IPS-15b (cell line): ENCODE data around the gene PLCZ1.
"Not testable (repeated sequence)": the region's sequence is repeated elsewhere in the genome, so short reads cannot be mapped to it uniquely, and the experiment has no call there.

ENCODE experiments used
- H3K27me3 ChIP-seq: one replicate; pipeline ENCODE4 v1.6.1; 2013; ENCODE audit warnings: low read length; ENCODE audit not compliant: control insufficient read depth, insufficient read depth
- H3K36me3 ChIP-seq: one replicate; pipeline ENCODE4 v1.6.1; 2013; ENCODE audit warnings: low read length; ENCODE audit not compliant: control insufficient read depth, insufficient read depth
- H3K4me1 ChIP-seq: one replicate; pipeline ENCODE4 v1.6.1; 2013; ENCODE audit warnings: mild to moderate bottlenecking, low read length; ENCODE audit not compliant: control insufficient read depth, insufficient read depth
- H3K4me3 ChIP-seq: one replicate; pipeline ENCODE4 v1.5.1; 2013; ENCODE audit warnings: low read depth, low read length
- H3K9ac ChIP-seq: one replicate; pipeline ENCODE4 v1.6.1; 2013; ENCODE audit warnings: low read depth, mild to moderate bottlenecking, low read length
- H3K9me3 ChIP-seq: one replicate; pipeline ENCODE4 v1.6.1; 2013; ENCODE audit warnings: mild to moderate bottlenecking, low read length; ENCODE audit not compliant: control insufficient read depth, insufficient read depth

Gene PLCZ1

DNA sequence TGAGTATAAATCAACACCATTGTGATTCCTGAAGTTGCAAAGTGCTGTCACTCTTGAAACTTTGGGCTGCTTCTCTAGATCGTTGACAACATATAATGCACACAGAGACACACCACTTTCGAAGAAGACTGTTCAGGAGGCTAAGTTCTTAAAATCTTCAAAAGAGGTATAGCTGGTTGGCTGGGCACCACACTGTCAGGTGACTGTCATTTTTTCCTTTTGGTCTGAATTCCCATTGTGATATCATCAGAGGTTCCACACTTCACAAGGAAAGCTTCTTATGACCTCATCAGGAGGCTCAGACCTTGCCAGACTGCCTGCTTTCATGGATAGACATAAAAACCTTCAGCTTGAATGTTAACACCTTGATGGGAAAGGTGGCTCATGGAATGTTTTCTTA lies at the start of gene PLCZ1, which contains the start of gene CAPZA3:
Gene PLCZ1, minus strand, starts transcription at position 194 of the 400 bp plus-strand sequence. CDS start 641 bp downstream, outside the sequence.
Gene CAPZA3, plus strand, starts transcription at position 301 of the 400 bp plus-strand sequence. CDS start 150 bp downstream, outside the sequence.
- Histone ChIP-seq H3K36me3 (no peaks in the 10 kb centered on the region), H3K9ac (no peak within 1 kb of the TSS), H3K4me1 (no peaks in the 10 kb centered on the region), H3K9me3 (no peaks in the 10 kb centered on the region), H3K4me3 (no peak within 1 kb of the TSS), H3K27me3 (no peaks in the 10 kb centered on the region)

GRCh38 chr12:18785465-18785864 lies 47.7 kb upstream of the PLCZ1 start:
- not testable (repeated sequence) for H3K4me3 ChIP-seq, H3K27me3 ChIP-seq, H3K9me3 ChIP-seq, H3K9ac ChIP-seq, H3K36me3 ChIP-seq, H3K4me1 ChIP-seq

- Histone ChIP-seq H3K4me3 (no peak overlapping the region), H3K27me3 (no peaks in the 10 kb centered on the region), H3K9ac (no peak overlapping the region), H3K4me1 (no peaks in the 10 kb centered on the region), H3K36me3 (no peaks in the 10 kb centered on the region), H3K9me3 (no peaks in the 10 kb centered on the region)
These were observed 45.0 kb upstream of the PLCZ1 start for GRCh38 chr12:18782827-18783226.

GRCh38 chr12:18766479-18766878 lies 28.7 kb upstream of the PLCZ1 start:
- not testable (repeated sequence) for H3K9me3 ChIP-seq, H3K36me3 ChIP-seq, H3K27me3 ChIP-seq, H3K4me1 ChIP-seq, H3K9ac ChIP-seq, H3K4me3 ChIP-seq

GRCh38 chr12:18755341-18755740 lies 17.5 kb upstream of the PLCZ1 start:
- Histone ChIP-seq H3K9ac (no peak overlapping the region), H3K36me3 (no peaks in the 10 kb centered on the region), H3K9me3 (no peaks in the 10 kb centered on the region), H3K4me1 (peaks cover 30% of the 10 kb centered on the region), H3K27me3 (no peaks in the 10 kb centered on the region), H3K4me3 (no peak overlapping the region)

DNA sequence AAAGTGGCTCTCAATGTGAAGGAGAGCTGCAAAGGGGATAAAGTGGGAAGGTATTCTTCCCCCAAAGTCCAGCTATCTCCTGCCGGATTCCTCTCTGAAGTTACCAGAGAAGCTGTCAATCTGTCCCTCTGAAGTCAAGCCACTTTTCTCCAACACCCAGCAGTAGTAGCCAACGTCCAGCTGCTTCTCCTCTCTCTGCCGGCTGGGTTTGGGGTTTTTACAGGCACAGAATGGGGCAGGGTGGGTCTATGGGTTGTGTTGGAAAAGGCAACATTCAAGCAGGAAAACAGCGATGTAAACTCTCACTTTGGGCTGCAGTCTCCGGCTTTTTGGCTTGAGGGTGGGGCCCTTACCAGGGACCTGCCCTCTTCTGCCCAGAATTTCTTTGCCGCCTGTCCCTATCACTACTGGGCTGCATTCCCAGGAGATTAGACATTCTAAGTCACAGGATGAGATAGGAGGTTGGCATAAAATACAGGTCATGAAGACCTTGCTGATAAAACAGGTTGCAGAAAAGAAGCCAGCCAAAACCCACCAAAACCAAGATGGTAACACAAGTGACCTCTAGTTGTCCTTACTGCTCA lies 16.4 kb upstream of the PLCZ1 start:
- Histone ChIP-seq H3K27me3 (no peaks in the 10 kb centered on the region), H3K9me3 (no peaks in the 10 kb centered on the region), H3K4me3 (peak overlapping the region; percentile 24), H3K9ac (peak overlapping the region; percentile 68), H3K36me3 (no peaks in the 10 kb centered on the region), H3K4me1 (peaks cover 36% of the 10 kb centered on the region)

DNA sequence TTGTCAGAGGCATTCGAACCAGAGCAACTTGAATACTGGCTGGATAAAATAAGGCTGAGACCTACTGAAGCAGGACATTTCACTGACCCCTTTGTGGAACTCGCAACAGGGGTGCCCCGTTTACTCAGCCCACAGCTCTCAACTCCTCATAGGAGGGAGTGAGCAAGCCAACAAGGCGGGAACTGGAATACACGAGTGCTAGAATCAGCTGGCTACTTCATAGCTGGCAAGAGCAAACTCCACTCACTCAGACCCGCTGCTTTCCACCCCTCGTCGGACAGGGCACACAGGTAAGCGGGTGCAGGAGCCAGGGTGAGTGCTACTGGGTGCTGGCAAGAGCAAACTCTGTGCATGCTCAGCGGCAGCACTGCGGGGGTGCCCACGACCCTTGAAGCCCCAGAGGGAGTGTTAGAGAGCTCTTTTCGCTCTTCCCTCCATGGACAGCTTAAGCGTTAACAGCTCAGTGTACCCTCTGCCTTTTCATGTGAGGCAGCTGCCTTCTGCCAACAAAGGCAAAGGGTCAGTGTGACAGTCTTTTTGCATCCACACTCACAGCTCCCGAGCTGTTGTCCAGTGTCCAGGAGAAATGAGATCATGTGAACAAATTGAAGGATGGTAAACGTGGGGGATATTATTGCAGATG lies 15.8 kb upstream of the PLCZ1 start:
- Histone ChIP-seq H3K4me3 (peak overlapping the region; percentile 24), H3K4me1 (peaks cover 38% of the 10 kb centered on the region), H3K36me3 (no peaks in the 10 kb centered on the region), H3K9ac (peak overlapping the region; percentile 68), H3K9me3 (no peaks in the 10 kb centered on the region), H3K27me3 (no peaks in the 10 kb centered on the region)

DNA sequence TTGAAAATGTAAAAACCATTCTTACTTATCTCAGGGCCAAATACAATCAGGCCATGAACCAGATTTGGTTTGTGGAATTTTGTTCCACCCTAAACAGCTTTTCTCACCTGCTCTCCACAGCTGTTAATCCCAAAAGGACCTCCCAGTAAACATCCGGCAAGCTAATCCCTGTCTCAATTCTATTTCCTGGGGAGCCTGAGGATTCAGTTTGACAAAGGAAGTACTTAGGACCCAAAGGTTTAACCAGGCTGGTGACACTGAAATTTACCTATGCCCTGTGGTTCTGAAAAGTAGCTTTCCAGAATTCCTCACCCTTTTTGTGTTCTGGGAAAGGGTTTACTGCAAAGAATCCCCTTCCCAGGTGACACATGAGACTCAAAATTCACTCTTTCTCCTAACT lies 15.1 kb upstream of the PLCZ1 start:
- Histone ChIP-seq H3K27me3 (no peaks in the 10 kb centered on the region), H3K36me3 (no peaks in the 10 kb centered on the region), H3K4me3 (no peak overlapping the region), H3K4me1 (peaks cover 44% of the 10 kb centered on the region), H3K9me3 (no peaks in the 10 kb centered on the region), H3K9ac (no peak overlapping the region)

GRCh38 chr12:18752280-18752920 lies 14.6 kb upstream of the PLCZ1 start:
- Histone ChIP-seq H3K36me3 (no peaks in the 10 kb centered on the region), H3K4me3 (no peak overlapping the region), H3K27me3 (no peaks in the 10 kb centered on the region), H3K9me3 (no peaks in the 10 kb centered on the region), H3K4me1 (peaks cover 47% of the 10 kb centered on the region), H3K9ac (no peak overlapping the region)

- H3K4me3 ChIP-seq, result no peak overlapping the region
- peaks cover 47% of the 10 kb centered on the region for H3K4me1 ChIP-seq
- no peaks in the 10 kb centered on the region for H3K36me3 ChIP-seq
- H3K9ac ChIP-seq, result no peak overlapping the region
- no peaks in the 10 kb centered on the region for H3K9me3 ChIP-seq
- H3K27me3 ChIP-seq, result no peaks in the 10 kb centered on the region
These were observed 14.1 kb upstream of the PLCZ1 start for GRCh38 chr12:18751866-18752265.

- H3K4me1 ChIP-seq, result peaks cover 47% of the 10 kb centered on the region
- H3K9me3 ChIP-seq, result no peaks in the 10 kb centered on the region
- H3K27me3 ChIP-seq, result no peaks in the 10 kb centered on the region
- no peaks in the 10 kb centered on the region for H3K36me3 ChIP-seq
- H3K4me3 ChIP-seq, result no peak overlapping the region
- no peak overlapping the region for H3K9ac ChIP-seq
These were observed 12.3 kb upstream of the PLCZ1 start for GRCh38 chr12:18750085-18750484.

DNA sequence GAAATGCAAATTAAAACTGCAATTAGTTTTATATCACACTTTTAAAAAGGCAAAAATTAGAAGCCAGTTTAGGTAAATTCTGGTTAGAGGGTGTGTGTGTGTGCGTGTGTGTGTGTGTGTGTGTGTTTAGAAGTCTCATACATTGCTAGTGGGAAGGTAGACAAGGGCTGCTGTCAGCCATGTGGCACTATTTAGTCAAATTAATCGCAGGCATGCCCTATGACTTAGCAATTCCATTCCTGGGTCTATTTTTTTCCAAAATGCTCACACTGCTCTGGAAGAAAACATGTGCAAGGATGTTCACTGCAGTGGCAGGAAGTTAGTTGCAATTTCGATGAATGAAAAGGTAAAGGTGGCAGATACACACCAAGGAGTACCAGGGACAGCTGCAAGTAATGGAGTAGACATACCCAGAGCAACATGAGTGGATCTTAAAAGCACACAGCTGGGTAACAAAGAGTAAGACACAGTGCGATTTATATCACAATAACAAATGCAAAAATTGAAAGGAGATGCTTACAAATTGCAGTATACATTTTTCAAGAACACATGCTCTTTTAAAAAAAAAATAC lies 11.7 kb upstream of the PLCZ1 start:
- no peaks in the 10 kb centered on the region for H3K9me3 ChIP-seq
- H3K27me3 ChIP-seq, result no peaks in the 10 kb centered on the region
- H3K36me3 ChIP-seq, result no peaks in the 10 kb centered on the region
- no peak overlapping the region for H3K4me3 ChIP-seq
- no peak overlapping the region for H3K9ac ChIP-seq
- peaks cover 46% of the 10 kb centered on the region for H3K4me1 ChIP-seq
